Astrocyte (in vitro differentiated cells and primary cell): ENCODE results near the gene UBR4. TPM values are rescaled to one million over a fixed set of nuclear protein-coding genes. Genes with fewer than 3 reads are reported as not detected.

Experiments used
- DNase-seq: peaks from one replicate; pipeline ENCODE4 v3.0.0-alpha.2; 2010; ENCODE audit warnings: low read depth
- FAIRE-seq: peaks from 2 replicates; lab custom pipeline; 2011; peaks lifted over from hg19 to GRCh38; lab: Jason Lieb, UNC
- H2AFZ ChIP-seq: 2 replicates; pipeline ENCODE4 v1.6.0; 2012; ENCODE audit warnings: low read depth, low read length, inconsistent platforms
- H3K27ac ChIP-seq: 2 replicates; pipeline ENCODE4 v1.5.1; 2011; ENCODE audit warnings: low read depth, low read length, inconsistent platforms
- H3K27me3 ChIP-seq: 2 replicates; pipeline ENCODE4 v1.6.0; 2011; ENCODE audit warnings: low read length, inconsistent platforms; ENCODE audit not compliant: insufficient read depth
- H3K36me3 ChIP-seq: 2 replicates; pipeline ENCODE4 v1.5.1; 2011; ENCODE audit warnings: low read length, inconsistent platforms; ENCODE audit not compliant: insufficient read depth
- H3K4me1 ChIP-seq: 2 replicates; pipeline ENCODE4 v1.5.1; 2011; ENCODE audit warnings: low read length, inconsistent platforms; ENCODE audit not compliant: insufficient read depth
- H3K4me2 ChIP-seq: 2 replicates; pipeline ENCODE4 v1.6.0; 2012; ENCODE audit warnings: low read length, inconsistent platforms
- H3K4me3 ChIP-seq: 2 replicates; pipeline ENCODE4 v1.5.1; 2011; ENCODE audit warnings: low read depth, mild to moderate bottlenecking, low read length, inconsistent platforms; ENCODE audit not compliant: insufficient read depth
- H3K79me2 ChIP-seq: 2 replicates; pipeline ENCODE4 v1.6.0; 2012; ENCODE audit warnings: mild to moderate bottlenecking, low read length, inconsistent platforms; ENCODE audit not compliant: insufficient read depth
- H3K9ac ChIP-seq: 2 replicates; pipeline ENCODE4 v1.6.0; 2012; ENCODE audit warnings: mild to moderate bottlenecking, low read length, inconsistent platforms
- H3K9me3 ChIP-seq: 2 replicates; pipeline ENCODE4 v1.5.1; 2012; ENCODE audit warnings: low read depth, mild to moderate bottlenecking, low read length, inconsistent platforms; ENCODE audit not compliant: insufficient read depth
- H4K20me1 ChIP-seq: 2 replicates; pipeline ENCODE4 v1.6.0; 2012; ENCODE audit warnings: low read length, inconsistent platforms; ENCODE audit not compliant: insufficient read depth
- H3K27ac Mint-ChIP-seq: one replicate; pipeline ENCODE4 v1.8.0; 2021; ENCODE audit warnings: mild to moderate bottlenecking, mixed read lengths; ENCODE audit not compliant: unreplicated experiment
- H3K27me3 Mint-ChIP-seq: one replicate; pipeline ENCODE4 v1.8.0; 2021; ENCODE audit warnings: low read depth, mixed read lengths; ENCODE audit not compliant: unreplicated experiment
- H3K36me3 Mint-ChIP-seq: one replicate; pipeline ENCODE4 v1.8.0; 2021; ENCODE audit warnings: low read depth, mixed read lengths; ENCODE audit not compliant: unreplicated experiment
- H3K4me1 Mint-ChIP-seq: one replicate; pipeline ENCODE4 v1.8.0; 2021; ENCODE audit warnings: low read depth, mixed read lengths; ENCODE audit not compliant: unreplicated experiment
- H3K4me3 Mint-ChIP-seq: one replicate; pipeline ENCODE4 v1.8.0; 2021; ENCODE audit warnings: mild to moderate bottlenecking, moderate library complexity, mixed read lengths; ENCODE audit not compliant: unreplicated experiment
- H3K9me3 Mint-ChIP-seq: one replicate; pipeline ENCODE4 v1.8.0; 2021; ENCODE audit warnings: mild to moderate bottlenecking, mixed read lengths; ENCODE audit not compliant: unreplicated experiment
- CTCF ChIP-seq: IDR thresholded peaks from 2 replicates; pipeline ENCODE4 v1.5.1; 2011; ENCODE audit warnings: low read depth, mild to moderate bottlenecking, inconsistent platforms, low read length, moderate library complexity; ENCODE audit not compliant: insufficient read depth
- EZH2 ChIP-seq: IDR thresholded peaks from 2 replicates; pipeline ENCODE4 v1.6.1; 2012; ENCODE audit warnings: mild to moderate bottlenecking, low read length, inconsistent platforms; ENCODE audit not compliant: insufficient read depth
- total RNA-seq: library from RNA; stranded (reverse); gene quantifications from 2 replicates; pipeline ENCODE4 v1.2.1, GENCODE V29; 2021

UBR4 gene
- total RNA-seq, 1 donor from 2014 or later: 153 TPM

GRCh38 chr1:19044975-19045831 lies 164.9 kb downstream of the UBR4 start:
- FAIRE-seq (no peak), DNase-seq (peak; percentile 84)
- H3K4me3 Mint-ChIP-seq: no peak overlapping the region
- peak overlapping the region; percentile 70 for H3K9ac ChIP-seq
- no peaks in the 10 kb centered on the region for H3K27me3 ChIP-seq
- no peaks in the 10 kb centered on the region for H3K9me3 ChIP-seq
- H3K79me2 ChIP-seq: no peaks in the 10 kb centered on the region
- H3K4me1 Mint-ChIP-seq: peaks cover 6% of the 10 kb centered on the region
- peak overlapping the region; percentile 91 for H3K27ac ChIP-seq
- H3K9me3 Mint-ChIP-seq: no peaks in the 10 kb centered on the region
- H4K20me1 ChIP-seq: no peaks in the 10 kb centered on the region
- H2AFZ ChIP-seq: peak overlapping the region; percentile 83
- H3K27me3 Mint-ChIP-seq: peaks cover 25% of the 10 kb centered on the region
- peak overlapping the region; percentile 60 for H3K4me2 ChIP-seq
- TF ChIP-seq CTCF: no peak
- no peak for TF ChIP-seq EZH2
- H3K27ac Mint-ChIP-seq: no peak overlapping the region
- no peaks in the 10 kb centered on the region for H3K36me3 ChIP-seq
- no peaks in the 10 kb centered on the region for H3K36me3 Mint-ChIP-seq
- H3K4me3 ChIP-seq: no peak overlapping the region
- H3K4me1 ChIP-seq: peaks cover 16% of the 10 kb centered on the region

- Histone ChIP-seq H3K4me1 (peaks cover 16% of the 10 kb centered on the region), H3K9me3 (no peaks in the 10 kb centered on the region), H3K79me2 (no peaks in the 10 kb centered on the region), H3K27ac (no peak overlapping the region), H3K36me3 (no peaks in the 10 kb centered on the region), H2AFZ (no peak overlapping the region), H4K20me1 (no peaks in the 10 kb centered on the region), H3K4me3 (no peak overlapping the region), H3K27me3 (no peaks in the 10 kb centered on the region), H3K9ac (no peak overlapping the region), H3K4me2 (no peak overlapping the region)
- Mint-ChIP-seq H3K27me3 (peaks cover 23% of the 10 kb centered on the region), H3K4me1 (peaks cover 6% of the 10 kb centered on the region), H3K36me3 (no peaks in the 10 kb centered on the region), H3K27ac (no peak overlapping the region), H3K9me3 (no peaks in the 10 kb centered on the region), H3K4me3 (no peak overlapping the region)
- DNase-seq (no peak), FAIRE-seq (no peak)
- no peak for TF ChIP-seq EZH2
- TF ChIP-seq CTCF: no peak
Observed at GRCh38 chr1:19044471-19044870, 165.6 kb downstream of the UBR4 start.
